PFSK-1 (cell line): ENCODE results near the gene SIPA1.

Source experiments
- FOXP2 ChIP-seq: optimal IDR thresholded peaks from 2 replicates; pipeline ENCODE3; 2011; ENCODE audit warnings: borderline replicate concordance, control low read depth, inconsistent platforms; ENCODE audit not compliant: insufficient read depth; ENCODE audit errors: extremely low read length, extremely low read depth
- POLR2AphosphoS5 ChIP-seq: IDR thresholded peaks from 2 replicates; pipeline ENCODE4 v1.6.1; 2012; ENCODE audit warnings: low read depth, mild to moderate bottlenecking, control low read depth, low read length, moderate library complexity
- SIN3A ChIP-seq: IDR thresholded peaks from 2 replicates; pipeline ENCODE4 v1.6.1; 2012; ENCODE audit warnings: mild to moderate bottlenecking, low read length, moderate library complexity, borderline replicate concordance; ENCODE audit not compliant: insufficient read depth
- TAF1 ChIP-seq: IDR thresholded peaks from 2 replicates; pipeline ENCODE4 v1.6.1; 2012; ENCODE audit warnings: low read length, control low read depth, borderline replicate concordance; ENCODE audit not compliant: insufficient read depth
- TF ChIP-seq, protein P1 (sequence below), 2 experiments: IDR thresholded peaks; 2 replicates each; pipeline versions ENCODE4 v1.6.1 to v1.8.0; 2011 to 2012; ENCODE audit warnings: low read depth in 2 of 2, low read length in 2 of 2, control low read depth in 1 of 2, inconsistent platforms in 1 of 2, mild to moderate bottlenecking in 1 of 2, moderate library complexity in 1 of 2; ENCODE audit not compliant: insufficient read depth in 1 of 2

SIPA1 gene

DNA sequence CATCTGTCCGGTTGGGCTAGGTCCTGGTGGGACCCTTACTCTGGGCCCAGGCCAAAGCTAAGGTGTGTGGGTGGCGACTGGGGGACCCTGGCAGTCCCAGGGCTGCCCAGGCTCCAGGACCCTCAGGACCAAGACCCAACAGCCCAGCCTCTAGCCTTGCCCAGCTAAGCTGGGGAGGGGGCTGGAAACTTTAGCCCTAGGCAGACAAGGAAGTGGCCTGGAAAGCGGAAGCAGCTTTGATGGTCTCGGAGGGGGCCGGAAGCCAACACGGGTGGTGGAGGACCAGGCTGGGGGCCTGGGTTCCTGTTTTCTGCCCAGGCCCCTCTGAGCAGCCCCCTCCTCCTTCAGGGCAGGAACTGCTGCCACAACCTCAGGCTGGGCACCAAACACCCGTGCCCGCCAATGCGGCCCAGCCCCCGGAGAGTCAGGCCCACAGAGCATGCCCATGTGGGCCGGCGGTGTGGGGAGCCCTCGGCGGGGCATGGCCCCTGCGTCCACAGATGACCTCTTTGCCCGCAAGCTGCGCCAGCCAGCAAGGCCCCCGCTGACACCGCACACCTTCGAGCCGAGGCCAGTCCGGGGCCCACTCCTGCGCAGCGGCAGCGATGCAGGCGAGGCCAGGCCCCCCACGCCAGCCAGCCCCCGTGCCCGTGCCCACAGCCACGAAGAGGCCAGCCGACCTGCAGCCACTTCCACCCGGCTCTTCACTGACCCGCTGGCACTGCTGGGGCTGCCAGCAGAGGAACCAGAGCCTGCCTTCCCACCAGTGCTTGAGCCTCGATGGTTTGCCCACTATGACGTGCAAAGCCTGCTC is 2.8 kb downstream of the SIPA1 start:
- no peak for TF ChIP-seq POLR2AphosphoS5
- TF ChIP-seq SIN3A: no peak
- TF ChIP-seq TAF1: no peak

- TF ChIP-seq, protein P1, sequence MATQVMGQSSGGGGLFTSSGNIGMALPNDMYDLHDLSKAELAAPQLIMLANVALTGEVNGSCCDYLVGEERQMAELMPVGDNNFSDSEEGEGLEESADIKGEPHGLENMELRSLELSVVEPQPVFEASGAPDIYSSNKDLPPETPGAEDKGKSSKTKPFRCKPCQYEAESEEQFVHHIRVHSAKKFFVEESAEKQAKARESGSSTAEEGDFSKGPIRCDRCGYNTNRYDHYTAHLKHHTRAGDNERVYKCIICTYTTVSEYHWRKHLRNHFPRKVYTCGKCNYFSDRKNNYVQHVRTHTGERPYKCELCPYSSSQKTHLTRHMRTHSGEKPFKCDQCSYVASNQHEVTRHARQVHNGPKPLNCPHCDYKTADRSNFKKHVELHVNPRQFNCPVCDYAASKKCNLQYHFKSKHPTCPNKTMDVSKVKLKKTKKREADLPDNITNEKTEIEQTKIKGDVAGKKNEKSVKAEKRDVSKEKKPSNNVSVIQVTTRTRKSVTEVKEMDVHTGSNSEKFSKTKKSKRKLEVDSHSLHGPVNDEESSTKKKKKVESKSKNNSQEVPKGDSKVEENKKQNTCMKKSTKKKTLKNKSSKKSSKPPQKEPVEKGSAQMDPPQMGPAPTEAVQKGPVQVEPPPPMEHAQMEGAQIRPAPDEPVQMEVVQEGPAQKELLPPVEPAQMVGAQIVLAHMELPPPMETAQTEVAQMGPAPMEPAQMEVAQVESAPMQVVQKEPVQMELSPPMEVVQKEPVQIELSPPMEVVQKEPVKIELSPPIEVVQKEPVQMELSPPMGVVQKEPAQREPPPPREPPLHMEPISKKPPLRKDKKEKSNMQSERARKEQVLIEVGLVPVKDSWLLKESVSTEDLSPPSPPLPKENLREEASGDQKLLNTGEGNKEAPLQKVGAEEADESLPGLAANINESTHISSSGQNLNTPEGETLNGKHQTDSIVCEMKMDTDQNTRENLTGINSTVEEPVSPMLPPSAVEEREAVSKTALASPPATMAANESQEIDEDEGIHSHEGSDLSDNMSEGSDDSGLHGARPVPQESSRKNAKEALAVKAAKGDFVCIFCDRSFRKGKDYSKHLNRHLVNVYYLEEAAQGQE (IDR thresholded peaks at IDR 0.05; ENCODE audit: insufficient read depth in 1 of 2, low read depth in 2 of 2, low read length in 2 of 2): no peak
- no peak for TF ChIP-seq SIN3A
- TF ChIP-seq TAF1: no peak
- no peak for TF ChIP-seq POLR2AphosphoS5
- no peak for TF ChIP-seq FOXP2
These were observed 3.6 kb downstream of the SIPA1 start for GRCh38 chr11:65641297-65642013.

- TF ChIP-seq FOXP2: no peak
- TF ChIP-seq TAF1: no peak
- TF ChIP-seq POLR2AphosphoS5: no peak
- no peak for TF ChIP-seq SIN3A
- TF ChIP-seq, protein P1 (IDR thresholded peaks at IDR 0.05; ENCODE audit: insufficient read depth in 1 of 2, low read depth in 2 of 2, low read length in 2 of 2): no peak
These were observed 4.2 kb downstream of the SIPA1 start for GRCh38 chr11:65642014-65642671.

DNA sequence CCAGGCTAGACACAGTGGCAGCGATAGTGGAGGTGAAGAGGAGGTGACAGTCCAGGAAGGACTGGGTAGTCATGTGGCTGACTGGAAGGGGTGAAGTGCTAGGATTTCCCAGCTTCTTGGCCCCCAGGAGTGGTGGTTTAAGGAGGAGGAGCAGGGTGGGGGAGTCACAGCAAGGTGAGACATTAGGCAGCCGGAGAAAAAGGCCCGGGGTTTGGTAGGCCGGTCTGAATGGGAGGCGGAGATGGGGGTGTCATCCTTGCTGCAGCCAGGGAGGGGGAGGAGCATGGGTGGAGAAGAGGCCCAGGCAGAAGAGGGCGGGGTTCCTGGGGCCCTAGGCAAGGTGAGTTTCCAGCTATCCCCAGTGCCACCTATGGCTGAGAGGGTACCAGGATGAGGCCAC is 6.1 kb downstream of the SIPA1 start:
- TF ChIP-seq POLR2AphosphoS5 (no peak), FOXP2 (no peak), SIN3A (no peak), TAF1 (no peak)
- TF ChIP-seq, protein P1 (IDR thresholded peaks at IDR 0.05; ENCODE audit: insufficient read depth in 1 of 2, low read depth in 2 of 2, low read length in 2 of 2): no peak

DNA sequence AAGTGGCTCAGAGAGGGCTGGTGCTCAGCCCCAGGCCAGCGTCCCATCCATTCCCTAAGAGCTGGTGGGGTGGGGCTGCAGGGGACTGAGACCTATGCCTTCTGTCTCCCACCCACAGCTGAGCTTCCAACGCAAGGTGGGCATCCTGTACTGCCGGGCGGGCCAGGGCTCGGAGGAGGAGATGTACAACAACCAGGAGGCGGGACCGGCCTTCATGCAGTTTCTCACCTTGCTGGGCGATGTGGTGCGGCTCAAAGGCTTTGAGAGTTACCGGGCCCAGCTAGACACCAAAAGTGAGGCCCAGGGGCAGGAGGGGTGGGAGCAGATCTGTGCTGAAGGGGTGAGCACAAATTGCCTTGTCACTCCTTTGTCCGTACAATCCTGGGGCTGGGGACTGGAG is 6.9 kb downstream of the SIPA1 start:
- TF ChIP-seq FOXP2 (no peak), TAF1 (no peak), SIN3A (no peak)
- TF ChIP-seq, protein P1 (IDR thresholded peaks at IDR 0.05; ENCODE audit: insufficient read depth in 1 of 2, low read depth in 2 of 2, low read length in 2 of 2): no peak
